Lung (tissue), 12 donors: ENCODE data around the gene TMEM132C. TPM values are rescaled to one million over a fixed set of nuclear protein-coding genes. Genes with fewer than 3 reads are reported as not detected.

Experiments
- ATAC-seq: fragments of 200-7000 bp; cut with Tn5 transposase; one replicate; pipeline ENCODE4 v1.9.1; 2020; ENCODE audit warnings: moderate number of reproducible peaks; ENCODE audit not compliant: insufficient read depth, low FRiP score
- DNase-seq, 3 donors: peaks; one replicate each; pipeline ENCODE4 v3.0.0-alpha.2; 2013 to 2017
- H3K27ac ChIP-seq, 2 donors: one replicate each; pipeline ENCODE4 v1.5.1; 2013; ENCODE audit warnings: mild to moderate bottlenecking in 2 of 2, moderate library complexity in 2 of 2, control low read depth in 1 of 2, inconsistent platforms in 1 of 2, low read depth in 1 of 2, low read length in 1 of 2
- H3K27me3 ChIP-seq, 3 donors: one replicate each; pipeline ENCODE4 v1.5.1; 2013; ENCODE audit warnings: low read length in 2 of 3; ENCODE audit not compliant: control insufficient read depth in 3 of 3, insufficient read depth in 3 of 3
- H3K36me3 ChIP-seq, 4 donors: one replicate each; pipeline ENCODE4 v1.5.1; 2013; ENCODE audit warnings: low read length in 4 of 4, mild to moderate bottlenecking in 1 of 4, moderate library complexity in 1 of 4; ENCODE audit not compliant: control insufficient read depth in 4 of 4, insufficient read depth in 4 of 4
- H3K4me1 ChIP-seq, 5 donors: one replicate each; pipeline ENCODE4 v1.5.1; 2013; ENCODE audit warnings: low read length in 5 of 5, mild to moderate bottlenecking in 2 of 5, moderate library complexity in 1 of 5; ENCODE audit not compliant: control insufficient read depth in 5 of 5, insufficient read depth in 5 of 5
- H3K4me3 ChIP-seq: one replicate; pipeline ENCODE4 v1.5.1; 2013; ENCODE audit warnings: mild to moderate bottlenecking, control low read depth, moderate library complexity
- H3K9ac ChIP-seq, 2 donors: one replicate each; pipeline ENCODE4 v1.5.1; 2013; ENCODE audit warnings: low read length in 2 of 2, control low read depth in 1 of 2; ENCODE audit not compliant: insufficient read depth in 1 of 2
- H3K9me3 ChIP-seq, 4 donors: one replicate each; pipeline ENCODE4 v1.5.1; 2013; ENCODE audit warnings: low read length in 3 of 4, mild to moderate bottlenecking in 1 of 4, moderate library complexity in 1 of 4; ENCODE audit not compliant: control insufficient read depth in 4 of 4, insufficient read depth in 3 of 4
- WGBS, 2 donors: extraction: QIAGEN DNeasy Blood & Tissue Kit; methylation state at CpG; one replicate each; pipeline ENCODE4 v1.1.7; 2013; 5-methylcytosine and 5-hydroxymethylcytosine counted together
- polyA plus RNA-seq, 2 donors: library from polyadenylated mRNA; stranded (reverse); fragments of 200-250 nt; gene quantifications; one replicate each; pipeline ENCODE4 v1.2.1, GENCODE V29; 2013
- total RNA-seq, 2 donors: library from RNA; depleted of rRNA in 1 of 2; stranded (reverse); fragments of >200 nt in 1 of 2; gene quantifications; one replicate each; pipeline ENCODE4 v1.2.1, GENCODE V29; 2014 to 2021
- TF ChIP-seq, protein P1 (sequence below): IDR thresholded peaks from 2 replicates; pipeline ENCODE4 v1.5.1; 2012; ENCODE audit warnings: mild to moderate bottlenecking; ENCODE audit errors: control extremely low read depth, extremely low read depth
- donor health status: control.
- donor health status: control.
- donor health status: Bipolar disorder and iron deficiency.
- donor health status: healthy.
- donor health status: DM: yes; HTN: yes; CAD: no.

TMEM132C gene
- total and polyA plus RNA-seq, 4 donors: 0.35 to 16.5 (median 0.77) TPM

DNA sequence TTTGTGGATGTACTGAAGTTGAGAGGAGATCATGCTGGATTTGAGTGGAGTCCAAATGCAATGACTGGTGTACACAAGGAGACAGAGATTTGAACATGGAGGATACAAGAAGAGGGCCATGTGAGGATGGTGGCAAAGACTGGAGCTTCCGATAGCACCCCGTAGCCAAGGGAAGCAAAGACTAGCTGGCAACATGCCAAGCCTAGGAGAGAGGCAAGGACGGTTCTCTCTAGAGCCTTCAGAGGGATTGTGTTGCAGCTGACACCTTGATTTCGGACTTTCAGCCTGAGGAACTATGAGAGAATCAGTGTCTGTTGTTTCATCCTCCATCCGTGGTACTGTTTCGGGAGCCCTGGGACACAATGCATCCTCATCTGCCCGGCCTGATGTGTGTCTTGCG lies 354.3 kb downstream of the TMEM132C start:
- no peaks in the 10 kb centered on the region for H3K27me3 ChIP-seq
- H3K27ac ChIP-seq: no peak overlapping the region
- ATAC-seq (no peak), DNase-seq (no peak)
- TF ChIP-seq, protein P1, sequence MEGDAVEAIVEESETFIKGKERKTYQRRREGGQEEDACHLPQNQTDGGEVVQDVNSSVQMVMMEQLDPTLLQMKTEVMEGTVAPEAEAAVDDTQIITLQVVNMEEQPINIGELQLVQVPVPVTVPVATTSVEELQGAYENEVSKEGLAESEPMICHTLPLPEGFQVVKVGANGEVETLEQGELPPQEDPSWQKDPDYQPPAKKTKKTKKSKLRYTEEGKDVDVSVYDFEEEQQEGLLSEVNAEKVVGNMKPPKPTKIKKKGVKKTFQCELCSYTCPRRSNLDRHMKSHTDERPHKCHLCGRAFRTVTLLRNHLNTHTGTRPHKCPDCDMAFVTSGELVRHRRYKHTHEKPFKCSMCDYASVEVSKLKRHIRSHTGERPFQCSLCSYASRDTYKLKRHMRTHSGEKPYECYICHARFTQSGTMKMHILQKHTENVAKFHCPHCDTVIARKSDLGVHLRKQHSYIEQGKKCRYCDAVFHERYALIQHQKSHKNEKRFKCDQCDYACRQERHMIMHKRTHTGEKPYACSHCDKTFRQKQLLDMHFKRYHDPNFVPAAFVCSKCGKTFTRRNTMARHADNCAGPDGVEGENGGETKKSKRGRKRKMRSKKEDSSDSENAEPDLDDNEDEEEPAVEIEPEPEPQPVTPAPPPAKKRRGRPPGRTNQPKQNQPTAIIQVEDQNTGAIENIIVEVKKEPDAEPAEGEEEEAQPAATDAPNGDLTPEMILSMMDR: no peak
- H3K9ac ChIP-seq: no peak overlapping the region
- WGBS, 2 donors: 85 to 92% methylated on average over 8 of the region's 8 CpGs
- H3K9me3 ChIP-seq: peaks cover 0 to 4% (median 0%) of the 10 kb centered on the region in 4 donors
- no peaks in the 10 kb centered on the region for H3K4me1 ChIP-seq
- H3K4me3 ChIP-seq: no peak overlapping the region
- peaks cover 0 to 13% (median 5%) of the 10 kb centered on the region in 4 donors for H3K36me3 ChIP-seq

DNA sequence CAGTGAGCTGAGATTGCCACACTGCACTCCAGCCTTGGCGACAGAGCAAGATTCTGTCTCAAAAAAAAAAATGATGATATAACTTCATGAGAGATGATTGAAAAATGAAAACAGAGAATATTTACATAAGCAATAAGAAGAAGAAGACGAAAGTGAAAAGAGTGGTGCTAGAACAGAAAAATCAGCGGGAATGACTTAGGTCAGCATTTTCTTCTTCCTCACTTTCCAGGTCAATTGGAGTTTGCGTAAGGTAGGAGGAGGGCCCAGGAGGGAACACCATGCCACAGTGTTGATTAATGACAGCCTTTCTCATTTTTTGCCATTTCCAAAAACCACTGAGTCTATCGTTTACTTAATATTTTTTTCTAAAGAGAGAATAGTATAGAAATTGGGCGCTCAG lies 356.8 kb downstream of the TMEM132C start:
- Histone ChIP-seq H3K27me3 (no peaks in the 10 kb centered on the region), H3K36me3 (peaks cover 0 to 3% (median 0%) of the 10 kb centered on the region in 4 donors), H3K9ac (no peak overlapping the region), H3K4me1 (peaks cover 0 to 14% (median 0%) of the 10 kb centered on the region in 5 donors), H3K9me3 (peaks cover 0 to 2% (median 0%) of the 10 kb centered on the region in 4 donors), H3K4me3 (no peak overlapping the region), H3K27ac (no peak overlapping the region)
- no peak for DNase-seq
- WGBS, 2 donors: 89 to 94% methylated on average over 6 of the region's 6 CpGs
- TF ChIP-seq, protein P1: no peak
- no peak for ATAC-seq

DNA sequence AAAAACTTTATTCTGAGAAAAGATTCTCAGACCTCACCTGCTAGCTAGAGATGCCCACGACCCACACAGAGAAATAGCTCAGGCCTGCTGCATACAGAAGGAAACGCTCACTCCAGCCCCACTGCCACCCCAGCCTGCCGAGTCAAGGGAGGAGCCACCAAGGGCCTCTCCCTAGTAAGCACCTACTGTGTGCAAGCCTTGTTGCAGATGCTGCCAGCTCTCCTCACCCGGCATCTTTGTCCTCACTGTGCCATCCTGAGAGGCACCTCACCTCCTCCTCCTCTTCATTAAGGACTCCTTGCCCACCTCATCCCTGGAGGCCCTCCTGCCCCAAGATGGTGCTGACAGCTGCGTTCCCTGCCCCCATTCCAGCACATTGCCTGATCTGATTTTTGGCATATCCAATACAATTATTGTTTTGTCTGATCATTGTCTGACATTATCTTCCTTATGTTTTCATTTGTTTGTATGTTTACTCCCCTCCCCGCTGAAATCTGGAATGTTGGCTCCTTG lies 359.9 kb downstream of the TMEM132C start:
- Histone ChIP-seq H3K4me3 (no peak overlapping the region), H3K27ac (no peak overlapping the region), H3K4me1 (peaks cover 0 to 14% (median 0%) of the 10 kb centered on the region in 5 donors), H3K9me3 (no peaks in the 10 kb centered on the region), H3K9ac (no peak overlapping the region), H3K27me3 (no peaks in the 10 kb centered on the region), H3K36me3 (no peaks in the 10 kb centered on the region)
- TF ChIP-seq, protein P1: no peak
- WGBS, 2 donors: 75 to 87% methylated on average over 6 of the region's 6 CpGs
- no peak for DNase-seq
- no peak for ATAC-seq

DNA sequence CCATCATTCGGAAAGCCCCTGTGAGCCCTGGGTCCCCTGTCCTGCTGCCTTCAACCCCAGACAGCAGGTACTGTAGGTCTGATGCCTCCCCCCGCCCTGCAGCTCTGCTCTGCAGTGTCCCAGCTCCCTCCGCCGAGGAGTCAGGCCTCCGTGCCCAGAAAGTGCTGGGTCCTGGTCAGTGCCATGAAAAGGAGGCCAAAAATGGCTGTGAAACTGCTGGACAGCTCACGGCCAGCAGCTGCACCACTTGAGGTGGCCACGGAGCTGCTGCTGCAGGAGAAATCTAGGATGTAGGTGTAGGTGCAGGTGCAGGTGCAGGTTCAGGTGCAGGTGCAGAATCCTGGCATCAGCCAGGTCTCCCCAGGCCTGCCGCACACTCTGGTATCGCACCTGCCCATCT lies 360.7 kb downstream of the TMEM132C start:
- no peak for ATAC-seq
- H3K9me3 ChIP-seq: no peaks in the 10 kb centered on the region
- no peak overlapping the region for H3K4me3 ChIP-seq
- H3K36me3 ChIP-seq: no peaks in the 10 kb centered on the region
- no peak for DNase-seq
- H3K27ac ChIP-seq: no peak overlapping the region
- no peak overlapping the region for H3K9ac ChIP-seq
- TF ChIP-seq, protein P1: no peak
- no peaks in the 10 kb centered on the region for H3K27me3 ChIP-seq
- 75 to 85% methylated on average over 9 of the region's 9 CpGs for WGBS, 2 donors
- H3K4me1 ChIP-seq: peaks cover 0 to 14% (median 0%) of the 10 kb centered on the region in 5 donors
